ENCODE data around the gene DHRS2. TPM values are rescaled to one million over a fixed set of nuclear protein-coding genes. Genes with fewer than 3 reads are reported as not detected.

Gene DHRS2
- total RNA-seq, 2 donors from 2014 or later, result 0.56 to 2.1 TPM

GRCh38 chr14:23664207-23664885, 28.2 kb downstream of the DHRS2 start:
- H3K9me3 ChIP-seq, result no peaks in the 10 kb centered on the region
- no peak overlapping the region for H3K4me3 ChIP-seq
- H3K4me1 ChIP-seq, result no peaks in the 10 kb centered on the region
- intact Hi-C loops (cut with DNase I), result no loop called here
- H3K27ac ChIP-seq, result no peak overlapping the region
- H3K36me3 ChIP-seq, result no peaks in the 10 kb centered on the region
- no peaks in the 10 kb centered on the region for H3K27me3 ChIP-seq
- DNase-seq, result no peak
- H3K9ac ChIP-seq (ENCODE audit: low read depth in 2 of 2, low read length in 2 of 2), result no peak overlapping the region
- no peak for TF ChIP-seq CTCF (IDR thresholded peaks at IDR 0.05)

DNA sequence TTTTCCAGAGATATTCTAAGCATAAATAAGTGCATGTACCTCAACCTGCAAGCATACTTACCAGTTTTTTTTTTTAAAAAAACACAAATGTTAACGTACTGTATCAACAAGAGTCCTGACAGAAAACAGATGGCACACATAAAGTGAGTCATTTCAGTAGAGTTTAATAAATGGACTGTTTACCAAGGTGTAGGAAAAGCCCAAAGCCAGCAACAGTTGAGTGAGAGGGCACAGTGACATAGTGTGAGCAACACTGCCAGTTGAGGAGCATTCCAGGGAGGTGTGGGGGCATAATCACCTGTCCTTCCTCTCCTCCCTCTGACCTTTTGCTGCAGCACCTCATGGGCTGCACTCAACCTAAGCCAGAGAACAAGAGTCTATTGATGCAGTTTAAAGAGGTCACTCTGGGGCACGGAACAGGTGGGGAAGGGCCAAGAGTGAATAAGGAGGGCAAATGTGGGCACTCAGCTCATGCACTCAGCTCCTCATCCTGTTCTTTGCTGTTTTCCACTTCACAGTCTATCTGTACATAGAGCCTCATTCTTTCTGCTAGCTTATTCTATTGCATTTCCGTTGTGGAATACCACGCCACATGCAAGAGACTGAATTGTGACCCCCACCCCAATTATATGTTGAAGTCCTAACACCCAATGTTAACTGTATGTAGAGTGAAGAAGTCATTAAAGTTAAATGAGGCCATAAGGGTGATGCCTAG, 29.3 kb downstream of the DHRS2 start:
- intact Hi-C loops (cut with DNase I), result no loop called here
- Histone ChIP-seq H3K4me3 (no peak overlapping the region), H3K36me3 (no peaks in the 10 kb centered on the region), H3K4me1 (no peaks in the 10 kb centered on the region), H3K9ac (ENCODE audit: low read depth in 2 of 2, low read length in 2 of 2) (no peak overlapping the region), H3K27me3 (no peaks in the 10 kb centered on the region), H3K9me3 (no peaks in the 10 kb centered on the region), H3K27ac (no peak overlapping the region)
- TF ChIP-seq CTCF (IDR thresholded peaks at IDR 0.05), result no peak
- no peak for DNase-seq

DNA sequence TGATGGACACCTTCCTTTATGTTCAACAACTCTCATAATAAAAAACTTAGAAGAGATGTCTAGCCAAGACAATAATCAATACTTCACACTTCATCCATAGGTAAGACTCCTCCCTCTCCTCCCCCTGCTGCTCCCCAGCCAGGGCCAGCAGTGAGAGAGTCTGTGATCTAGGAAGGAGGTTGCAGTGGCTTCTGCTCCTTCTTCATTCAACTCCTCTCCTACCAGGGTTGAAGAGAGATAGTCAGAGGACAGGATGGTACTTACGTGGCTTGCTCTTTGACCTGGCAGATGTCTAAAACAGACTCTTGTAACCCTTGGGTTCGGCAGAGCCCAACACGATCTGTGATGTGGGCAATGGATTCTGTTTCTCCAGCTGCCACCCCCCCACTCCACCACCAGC, 31.0 kb downstream of the DHRS2 start:
- intact Hi-C loops (cut with DNase I), result no loop called here
- no peak overlapping the region for H3K9ac ChIP-seq (ENCODE audit: low read depth in 2 of 2, low read length in 2 of 2)

DNA sequence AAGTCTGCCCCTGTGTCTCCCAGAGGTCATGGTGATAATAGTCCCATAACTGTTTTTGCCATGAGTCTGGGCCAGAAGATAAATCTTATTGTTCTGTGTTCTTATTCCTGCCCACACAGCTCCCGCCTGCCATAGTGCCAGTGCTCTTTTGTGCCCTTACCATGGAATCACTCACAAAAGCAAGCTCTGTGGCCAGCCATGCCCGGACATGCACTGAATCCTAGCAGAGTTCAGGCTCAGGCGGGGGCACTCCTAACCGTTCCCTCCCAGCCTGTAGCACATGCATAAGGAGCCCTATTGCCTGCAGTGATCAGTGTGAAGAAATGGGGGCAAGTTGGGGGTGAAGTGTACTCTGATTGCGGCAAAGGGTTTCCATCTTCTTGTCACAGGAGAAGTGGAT, 33.3 kb downstream of the DHRS2 start:
- intact Hi-C loops (cut with DNase I), result no loop called here
- no peak overlapping the region for H3K4me3 ChIP-seq

More for the DNA sequence above, 31.0 kb downstream of the DHRS2 start:
- H3K36me3 ChIP-seq, result no peaks in the 10 kb centered on the region
- no peaks in the 10 kb centered on the region for H3K27me3 ChIP-seq
- no peak for TF ChIP-seq CTCF (IDR thresholded peaks at IDR 0.05)
- DNase-seq, result no peak
- H3K4me3 ChIP-seq, result no peak overlapping the region
- no peak overlapping the region for H3K27ac ChIP-seq
- no peaks in the 10 kb centered on the region for H3K9me3 ChIP-seq
- H3K4me1 ChIP-seq, result no peaks in the 10 kb centered on the region

DNA sequence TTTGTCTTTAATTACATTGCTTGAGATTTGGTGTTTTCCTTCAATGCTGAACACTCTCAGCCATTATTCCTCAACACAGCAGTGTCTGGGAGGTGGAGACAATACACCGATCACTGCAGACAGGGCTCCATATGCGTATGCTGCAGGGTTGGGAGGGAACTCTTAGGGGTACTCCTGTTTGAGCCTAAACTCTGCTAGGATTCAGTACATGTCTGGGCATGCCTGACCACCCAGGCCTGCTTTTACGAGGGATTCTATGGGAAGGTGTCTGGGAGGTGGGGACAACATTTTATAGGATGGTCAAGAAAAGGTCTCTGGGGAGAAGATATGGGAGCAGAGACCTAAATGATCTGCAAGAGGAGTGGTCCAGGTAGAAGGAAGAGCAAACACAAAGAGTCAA, 34.3 kb downstream of the DHRS2 start:
- Histone ChIP-seq H3K4me1 (no peaks in the 10 kb centered on the region), H3K9me3 (no peaks in the 10 kb centered on the region), H3K9ac (ENCODE audit: low read depth in 2 of 2, low read length in 2 of 2) (no peak overlapping the region), H3K4me3 (no peak overlapping the region), H3K27me3 (no peaks in the 10 kb centered on the region), H3K36me3 (no peaks in the 10 kb centered on the region), H3K27ac (no peak overlapping the region)
- no peak for DNase-seq
- TF ChIP-seq CTCF (IDR thresholded peaks at IDR 0.05), result no peak
- intact Hi-C loops (cut with DNase I), result no loop called here

More for the DNA sequence above, 33.3 kb downstream of the DHRS2 start:
- Histone ChIP-seq H3K27ac (no peak overlapping the region), H3K4me1 (no peaks in the 10 kb centered on the region), H3K9ac (ENCODE audit: low read depth in 2 of 2, low read length in 2 of 2) (no peak overlapping the region), H3K9me3 (no peaks in the 10 kb centered on the region), H3K36me3 (no peaks in the 10 kb centered on the region), H3K27me3 (no peaks in the 10 kb centered on the region)
- DNase-seq, result no peak
- no peak for TF ChIP-seq CTCF (IDR thresholded peaks at IDR 0.05)

All from colonic mucosa (tissue), 4 donors.